ENCODE data around the gene COG6. TPM values are rescaled to one million over a fixed set of nuclear protein-coding genes. Genes with fewer than 3 reads are reported as not detected.

The COG6 gene
- total and polyA plus RNA-seq, 4 donors = 4.5 to 10.7 (median 8.0) TPM

- TF ChIP-seq NR2F2 (IDR thresholded peaks at IDR 0.05) = no peak
- no peak for TF ChIP-seq TAF1 (conservative IDR thresholded peaks at IDR 0.05)
- no peak for TF ChIP-seq CTCF (IDR thresholded peaks at IDR 0.05; ENCODE audit: low read depth, low read length, missing input control)
Observed at GRCh38 chr13:39682788-39683187, 27.3 kb downstream of the COG6 start (continued).

DNA sequence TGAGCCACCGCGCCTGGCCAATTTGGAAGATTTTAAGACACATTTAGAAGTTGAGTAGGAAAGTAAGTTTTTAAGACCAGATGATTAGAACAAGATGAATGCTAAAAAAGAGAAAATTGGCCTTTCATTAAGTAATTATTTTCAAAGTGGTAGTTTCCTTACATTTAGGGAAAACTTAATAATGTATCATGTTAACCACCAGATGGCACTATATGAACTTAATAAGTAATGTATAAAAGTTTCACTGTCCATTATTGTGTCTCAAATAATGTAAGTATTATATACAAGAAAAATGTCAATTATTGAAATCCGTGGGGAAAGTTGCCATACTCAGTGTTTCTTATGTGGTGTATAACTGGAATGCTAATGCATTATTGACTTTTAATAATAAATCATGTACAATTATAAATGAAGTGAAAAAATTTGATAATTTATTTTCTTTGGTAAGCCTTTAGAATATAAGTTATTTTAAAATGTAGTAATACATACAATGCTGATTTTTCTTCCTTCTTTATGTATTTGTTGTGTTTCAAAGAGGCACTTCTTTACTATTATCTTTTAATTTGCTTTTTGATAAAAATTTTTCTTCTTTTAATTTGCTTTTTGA is 29.2 kb downstream of the COG6 start:
- Histone ChIP-seq H3K27ac (ENCODE audit: low read depth in 1 of 2, low read length in 2 of 2) (no peak overlapping the region), H3K27me3 (ENCODE audit: control insufficient read depth in 4 of 4, insufficient read depth in 4 of 4, low read length in 3 of 4) (no peaks in the 10 kb centered on the region), H3K4me1 (ENCODE audit: control insufficient read depth in 4 of 4, insufficient read depth in 4 of 4, low read length in 3 of 4) (no peaks in the 10 kb centered on the region), H3K4me3 (ENCODE audit: low read depth in 1 of 3, low read length in 3 of 3) (no peak overlapping the region), H3K9me3 (ENCODE audit: control insufficient read depth in 4 of 4, low read length in 3 of 4) (no peaks in the 10 kb centered on the region), H3K36me3 (ENCODE audit: control insufficient read depth in 4 of 4, insufficient read depth in 3 of 4, low read depth in 1 of 4, low read length in 3 of 4) (peaks cover 2 to 15% (median 7%) of the 10 kb centered on the region in 4 donors), H3K9ac (ENCODE audit: low read depth in 1 of 2, low read length in 2 of 2) (no peak overlapping the region)
- TF ChIP-seq, protein P1, sequence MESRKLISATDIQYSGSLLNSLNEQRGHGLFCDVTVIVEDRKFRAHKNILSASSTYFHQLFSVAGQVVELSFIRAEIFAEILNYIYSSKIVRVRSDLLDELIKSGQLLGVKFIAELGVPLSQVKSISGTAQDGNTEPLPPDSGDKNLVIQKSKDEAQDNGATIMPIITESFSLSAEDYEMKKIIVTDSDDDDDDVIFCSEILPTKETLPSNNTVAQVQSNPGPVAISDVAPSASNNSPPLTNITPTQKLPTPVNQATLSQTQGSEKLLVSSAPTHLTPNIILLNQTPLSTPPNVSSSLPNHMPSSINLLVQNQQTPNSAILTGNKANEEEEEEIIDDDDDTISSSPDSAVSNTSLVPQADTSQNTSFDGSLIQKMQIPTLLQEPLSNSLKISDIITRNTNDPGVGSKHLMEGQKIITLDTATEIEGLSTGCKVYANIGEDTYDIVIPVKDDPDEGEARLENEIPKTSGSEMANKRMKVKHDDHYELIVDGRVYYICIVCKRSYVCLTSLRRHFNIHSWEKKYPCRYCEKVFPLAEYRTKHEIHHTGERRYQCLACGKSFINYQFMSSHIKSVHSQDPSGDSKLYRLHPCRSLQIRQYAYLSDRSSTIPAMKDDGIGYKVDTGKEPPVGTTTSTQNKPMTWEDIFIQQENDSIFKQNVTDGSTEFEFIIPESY (IDR thresholded peaks at IDR 0.05) = no peak
- peak; percentile 59 to 70 for TF ChIP-seq RAD21 (IDR thresholded peaks at IDR 0.05)
- TF ChIP-seq, protein P2, sequence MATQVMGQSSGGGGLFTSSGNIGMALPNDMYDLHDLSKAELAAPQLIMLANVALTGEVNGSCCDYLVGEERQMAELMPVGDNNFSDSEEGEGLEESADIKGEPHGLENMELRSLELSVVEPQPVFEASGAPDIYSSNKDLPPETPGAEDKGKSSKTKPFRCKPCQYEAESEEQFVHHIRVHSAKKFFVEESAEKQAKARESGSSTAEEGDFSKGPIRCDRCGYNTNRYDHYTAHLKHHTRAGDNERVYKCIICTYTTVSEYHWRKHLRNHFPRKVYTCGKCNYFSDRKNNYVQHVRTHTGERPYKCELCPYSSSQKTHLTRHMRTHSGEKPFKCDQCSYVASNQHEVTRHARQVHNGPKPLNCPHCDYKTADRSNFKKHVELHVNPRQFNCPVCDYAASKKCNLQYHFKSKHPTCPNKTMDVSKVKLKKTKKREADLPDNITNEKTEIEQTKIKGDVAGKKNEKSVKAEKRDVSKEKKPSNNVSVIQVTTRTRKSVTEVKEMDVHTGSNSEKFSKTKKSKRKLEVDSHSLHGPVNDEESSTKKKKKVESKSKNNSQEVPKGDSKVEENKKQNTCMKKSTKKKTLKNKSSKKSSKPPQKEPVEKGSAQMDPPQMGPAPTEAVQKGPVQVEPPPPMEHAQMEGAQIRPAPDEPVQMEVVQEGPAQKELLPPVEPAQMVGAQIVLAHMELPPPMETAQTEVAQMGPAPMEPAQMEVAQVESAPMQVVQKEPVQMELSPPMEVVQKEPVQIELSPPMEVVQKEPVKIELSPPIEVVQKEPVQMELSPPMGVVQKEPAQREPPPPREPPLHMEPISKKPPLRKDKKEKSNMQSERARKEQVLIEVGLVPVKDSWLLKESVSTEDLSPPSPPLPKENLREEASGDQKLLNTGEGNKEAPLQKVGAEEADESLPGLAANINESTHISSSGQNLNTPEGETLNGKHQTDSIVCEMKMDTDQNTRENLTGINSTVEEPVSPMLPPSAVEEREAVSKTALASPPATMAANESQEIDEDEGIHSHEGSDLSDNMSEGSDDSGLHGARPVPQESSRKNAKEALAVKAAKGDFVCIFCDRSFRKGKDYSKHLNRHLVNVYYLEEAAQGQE (IDR thresholded peaks at IDR 0.05) = no peak
- TF ChIP-seq FOXA2 (IDR thresholded peaks at IDR 0.05) = no peak
- TF ChIP-seq CTCF (IDR thresholded peaks at IDR 0.05; ENCODE audit: low read depth, low read length, missing input control) = peak; percentile 33
- no peak for DNase-seq (ENCODE audit: low spot score)
- 69% methylated on average over 3 of the region's 3 CpGs for WGBS

- Histone ChIP-seq H3K9ac (ENCODE audit: low read depth in 1 of 2, low read length in 2 of 2) (no peak overlapping the region), H3K27ac (ENCODE audit: low read depth in 1 of 2, low read length in 2 of 2) (no peak overlapping the region), H3K27me3 (ENCODE audit: control insufficient read depth in 4 of 4, insufficient read depth in 4 of 4, low read length in 3 of 4) (no peaks in the 10 kb centered on the region), H3K4me3 (ENCODE audit: low read depth in 1 of 3, low read length in 3 of 3) (no peak overlapping the region), H3K4me1 (ENCODE audit: control insufficient read depth in 4 of 4, insufficient read depth in 4 of 4, low read length in 3 of 4) (no peaks in the 10 kb centered on the region), H3K9me3 (ENCODE audit: control insufficient read depth in 4 of 4, low read length in 3 of 4) (no peaks in the 10 kb centered on the region), H3K36me3 (ENCODE audit: control insufficient read depth in 4 of 4, insufficient read depth in 3 of 4, low read depth in 1 of 4, low read length in 3 of 4) (peaks cover 0 to 13% (median 3%) of the 10 kb centered on the region in 4 donors)
- no peak for DNase-seq (ENCODE audit: low spot score)
- 92% methylated on average over 1 of the region's 1 CpG for WGBS
- TF ChIP-seq GABPA (IDR thresholded peaks at IDR 0.05 in 1 of 2, conservative IDR thresholded peaks at IDR 0.05 in 1 of 2) = no peak
- TF ChIP-seq TAF1 (conservative IDR thresholded peaks at IDR 0.05) = no peak
- TF ChIP-seq EGR1 (IDR thresholded peaks at IDR 0.05; ENCODE audit: low read depth in 2 of 2) = no peak
- no peak for TF ChIP-seq JUND (IDR thresholded peaks at IDR 0.05)
- TF ChIP-seq HNF4A (conservative IDR thresholded peaks at IDR 0.05) = no peak
- TF ChIP-seq HNF4G (IDR thresholded peaks at IDR 0.05) = no peak
- no peak for TF ChIP-seq ATF3 (IDR thresholded peaks at IDR 0.05)
- TF ChIP-seq YY1 (IDR thresholded peaks at IDR 0.05) = no peak
- TF ChIP-seq FOXA2 (IDR thresholded peaks at IDR 0.05) = no peak
- no peak for TF ChIP-seq FOXA1 (IDR thresholded peaks at IDR 0.05)
- TF ChIP-seq MAX (IDR thresholded peaks at IDR 0.05) = no peak
- TF ChIP-seq RXRA (IDR thresholded peaks at IDR 0.05) = no peak
- TF ChIP-seq, protein P1 (IDR thresholded peaks at IDR 0.05) = no peak
Observed at GRCh38 chr13:39685652-39686051, 30.2 kb downstream of the COG6 start.

Data from liver (tissue), 9 donors.